ENCODE data around the gene CLDN19.

The CLDN19 gene

DNA sequence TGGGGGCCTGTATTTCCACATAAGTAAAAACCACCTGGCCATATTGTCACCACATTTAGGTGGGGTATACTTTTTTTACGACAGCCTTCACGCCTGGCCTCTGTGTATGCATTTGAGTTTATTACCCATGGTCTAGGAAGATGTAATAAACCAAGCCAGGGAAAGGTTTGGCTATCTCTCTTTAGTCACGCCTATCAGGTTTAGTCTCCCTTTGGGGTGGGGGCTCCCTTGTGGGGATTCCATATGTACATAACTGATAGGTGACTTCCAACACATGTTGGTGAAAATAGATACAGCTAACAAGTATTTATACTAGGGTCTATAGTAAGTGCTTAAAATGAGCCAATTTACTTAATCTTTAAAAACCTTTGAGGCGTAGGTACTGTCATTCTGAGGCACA is 53.6 kb downstream of the CLDN19 start:
- TF ChIP-seq, protein P1, sequence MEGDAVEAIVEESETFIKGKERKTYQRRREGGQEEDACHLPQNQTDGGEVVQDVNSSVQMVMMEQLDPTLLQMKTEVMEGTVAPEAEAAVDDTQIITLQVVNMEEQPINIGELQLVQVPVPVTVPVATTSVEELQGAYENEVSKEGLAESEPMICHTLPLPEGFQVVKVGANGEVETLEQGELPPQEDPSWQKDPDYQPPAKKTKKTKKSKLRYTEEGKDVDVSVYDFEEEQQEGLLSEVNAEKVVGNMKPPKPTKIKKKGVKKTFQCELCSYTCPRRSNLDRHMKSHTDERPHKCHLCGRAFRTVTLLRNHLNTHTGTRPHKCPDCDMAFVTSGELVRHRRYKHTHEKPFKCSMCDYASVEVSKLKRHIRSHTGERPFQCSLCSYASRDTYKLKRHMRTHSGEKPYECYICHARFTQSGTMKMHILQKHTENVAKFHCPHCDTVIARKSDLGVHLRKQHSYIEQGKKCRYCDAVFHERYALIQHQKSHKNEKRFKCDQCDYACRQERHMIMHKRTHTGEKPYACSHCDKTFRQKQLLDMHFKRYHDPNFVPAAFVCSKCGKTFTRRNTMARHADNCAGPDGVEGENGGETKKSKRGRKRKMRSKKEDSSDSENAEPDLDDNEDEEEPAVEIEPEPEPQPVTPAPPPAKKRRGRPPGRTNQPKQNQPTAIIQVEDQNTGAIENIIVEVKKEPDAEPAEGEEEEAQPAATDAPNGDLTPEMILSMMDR (IDR thresholded peaks at IDR 0.05; ENCODE audit: borderline replicate concordance, control extremely low read depth, extremely low read depth, insufficient read depth, missing control alignments): no peak
- in situ Hi-C loops (cut with MboI; ENCODE audit: low sequenced_read_pairs, unreplicated experiment): no loop called here
- DNase-seq (ENCODE audit: low spot score): no peak

GRCh38 chr1:42684139-42684538 is 55.9 kb downstream of the CLDN19 start:
- no peak for DNase-seq (ENCODE audit: low spot score)
- in situ Hi-C loops (cut with MboI; ENCODE audit: low sequenced_read_pairs, unreplicated experiment): no loop called here
- TF ChIP-seq, protein P1 (IDR thresholded peaks at IDR 0.05; ENCODE audit: borderline replicate concordance, control extremely low read depth, extremely low read depth, insufficient read depth, missing control alignments): no peak

Data from GM13976 (cell line).